ENCODE results near the gene CZIB.
"Not testable (repeated sequence)": the region's sequence is repeated elsewhere in the genome, so short reads cannot be mapped to it uniquely, and the experiment has no call there.

The CZIB gene

GRCh38 chr1:53238197-53239155 lies 18.0 kb upstream of the CZIB start, which contains the start of gene MAGOH:
Gene MAGOH (minus strand): TSS chr1:53238518. CDS start chr1:53238448, 70 bp downstream.
- peak; percentile 59 to 75 for DNase-seq

- DNase-seq: no peak
Measured at GRCh38 chr1:53237638-53238037, 17.2 kb upstream of the CZIB start.

- no peak for DNase-seq
Measured at GRCh38 chr1:53220962-53221286, 490 bp upstream of the CZIB start.

- DNase-seq: no peak
Measured at GRCh38 chr1:53219711-53220110, 723 bp downstream of the CZIB start.

- DNase-seq: no peak
Measured at GRCh38 chr1:53218201-53218600, 2.2 kb downstream of the CZIB start.

GRCh38 chr1:53214376-53214940 lies 6.0 kb downstream of the CZIB start:
- DNase-seq: no peak

GRCh38 chr1:53210954-53211353 lies 9.5 kb downstream of the CZIB start:
- no peak for DNase-seq

GRCh38 chr1:53210352-53210751 lies 10.1 kb downstream of the CZIB start:
- no peak for DNase-seq

GRCh38 chr1:53207726-53208125 lies 12.7 kb downstream of the CZIB start:
- no peak for DNase-seq

- no peak for DNase-seq
Measured at GRCh38 chr1:53206735-53207379, 13.6 kb downstream of the CZIB start.

- not testable (repeated sequence) for DNase-seq
Measured at GRCh38 chr1:53206083-53206685, 14.2 kb downstream of the CZIB start.

- not testable (repeated sequence) for DNase-seq
Measured at GRCh38 chr1:53205496-53205895, 14.9 kb downstream of the CZIB start.

GRCh38 chr1:53203466-53203865 lies 17.0 kb downstream of the CZIB start:
- DNase-seq: no peak

GRCh38 chr1:53198241-53198651 lies 22.2 kb downstream of the CZIB start:
- no peak for DNase-seq

GRCh38 chr1:53197291-53198200 lies 22.9 kb downstream of the CZIB start:
- no peak for DNase-seq

- DNase-seq: peak; percentile 69 to 89
Measured at GRCh38 chr1:53196485-53197290, 23.7 kb downstream of the CZIB start, which contains the start of gene CPT2. Gene CPT2 (plus strand): TSS chr1:53196824. CDS start chr1:53196944, 120 bp downstream.

- DNase-seq: no peak
Measured at GRCh38 chr1:53196017-53196484, 24.4 kb downstream of the CZIB start.

GRCh38 chr1:53195246-53196016 lies 25.0 kb downstream of the CZIB start:
- DNase-seq: no peak

- no peak for DNase-seq
Measured at GRCh38 chr1:53190210-53190611, 30.2 kb downstream of the CZIB start.

- DNase-seq: no peak
Measured at GRCh38 chr1:53189061-53189460, 31.4 kb downstream of the CZIB start.

Data from NCI-H187 (cell line).